K562 (cell line): ENCODE measurements around the gene FSTL4. TPM values are rescaled to one million over a fixed set of nuclear protein-coding genes. Genes with fewer than 3 reads are reported as not detected.

ENCODE experiments used
- ATAC-seq: fragments of 200-7000 bp; cut with Tn5 transposase; 3 replicates; pipeline ENCODE4 v1.9.1; 2020; ENCODE audit warnings: moderate library complexity
- BruUV-seq: library from RNA; stranded (reverse); fragments of 400-500 nt; replicated peaks from 2 replicates; lab custom pipeline; 2021; lab: Mats Ljungman, UMichigan
- CTCF ChIA-PET: fragments of 300-600 bp; formaldehyde crosslinking; extraction: SDS; loops from one replicate; lab custom pipeline; 2021; ENCODE audit warnings: low intra/inter-chr PET ratio; lab: Yijun Ruan, JAX
- POLR2A ChIA-PET: fragments of 300-600, 350-650 bp; sonication (Branson Sonifier 250); formaldehyde crosslinking; extraction: SDS; loops from one replicate; lab custom pipeline; 2021; ENCODE audit warnings: antibody characterized with exemption, inconsistent platforms; lab: Yijun Ruan, JAX
- DNase-seq, 4 experiments: peaks; one replicate each; pipeline versions ENCODE4 v3.0.0 to v3.0.0-alpha.2; 2011 to 2018; ENCODE audit warnings: low spot score in 3 of 4, mixed read lengths in 3 of 4; ENCODE audit errors: extremely low read depth in 1 of 4
- FAIRE-seq: peaks from 2 replicates; lab custom pipeline; 2011; peaks lifted over from hg19 to GRCh38; lab: Jason Lieb, UNC
- H2AFZ ChIP-seq: 2 replicates; pipeline ENCODE4 v1.6.0; 2011; ENCODE audit warnings: low read depth, low read length, control low read depth, inconsistent platforms
- H3K27ac ChIP-seq: fragments of 200-600 bp; 3 replicates; pipeline ENCODE4 v1.8.0; 2011; ENCODE audit warnings: low read depth, mild to moderate bottlenecking, control low read depth, inconsistent platforms, low read length, moderate library complexity, mixed read lengths; ENCODE audit errors: extremely low read depth
- H3K27me3 ChIP-seq, 2 experiments: fragments of 300-600 bp in 1 of 2; 2 replicates in 1 of 2; 3 replicates in 1 of 2; pipeline versions ENCODE4 v1.6.0 to v1.8.0; 2011; ENCODE audit warnings: inconsistent platforms in 2 of 2, low read length in 2 of 2, mild to moderate bottlenecking in 1 of 2, mixed read lengths in 1 of 2, moderate library complexity in 1 of 2; ENCODE audit not compliant: control insufficient read depth in 2 of 2, insufficient read depth in 2 of 2
- H3K36me3 ChIP-seq: fragments of 300-600 bp; 3 replicates; pipeline ENCODE4 v1.8.0; 2011; ENCODE audit warnings: mild to moderate bottlenecking, low read length, inconsistent platforms; ENCODE audit not compliant: control insufficient read depth, insufficient read depth
- H3K4me1 ChIP-seq, 2 experiments: fragments of 200-600 bp in 1 of 2; replicated peaks in 1 of 2; 2 replicates in 1 of 2; 3 replicates in 1 of 2; pipeline versions ENCODE4 v1.5.1 to v1.8.0; 2011; ENCODE audit warnings: inconsistent platforms in 2 of 2, low read length in 2 of 2, mild to moderate bottlenecking in 1 of 2, mixed read lengths in 1 of 2, moderate library complexity in 1 of 2; ENCODE audit not compliant: control insufficient read depth in 2 of 2, insufficient read depth in 2 of 2
- H3K4me2 ChIP-seq: 2 replicates; pipeline ENCODE4 v1.6.1; 2011; ENCODE audit warnings: low read length, control low read depth, inconsistent platforms, mixed read lengths; ENCODE audit not compliant: insufficient read depth
- H3K4me3 ChIP-seq: fragments of 200-600 bp; sonication (generic), shearing (Covaris generic); 2 replicates; pipeline ENCODE4 v1.5.1; 2016; ENCODE audit warnings: control low read depth, inconsistent platforms
- H3K79me2 ChIP-seq: fragments of 200-600 bp; 3 replicates; pipeline ENCODE4 v1.8.0; 2011; ENCODE audit warnings: low read length, inconsistent platforms; ENCODE audit not compliant: control insufficient read depth, insufficient read depth
- H3K9ac ChIP-seq, 2 experiments: 2 replicates each; pipeline versions ENCODE4 v1.6.0 to v1.6.1; 2011; ENCODE audit warnings: low read depth in 2 of 2, low read length in 2 of 2, control low read depth in 1 of 2, inconsistent platforms in 1 of 2, mild to moderate bottlenecking in 1 of 2, mixed read lengths in 1 of 2; ENCODE audit not compliant: insufficient read depth in 1 of 2
- H3K9me1 ChIP-seq: one replicate; pipeline ENCODE4 v1.6.0; 2011; ENCODE audit warnings: inconsistent platforms, mild to moderate bottlenecking, low read length, moderate library complexity; ENCODE audit not compliant: control insufficient read depth, insufficient read depth
- H3K9me3 ChIP-seq: replicated peaks from 2 replicates; pipeline ENCODE4 v1.5.1; 2011; ENCODE audit warnings: low read depth, low read length, inconsistent platforms; ENCODE audit not compliant: control insufficient read depth, insufficient read depth
- H4K20me1 ChIP-seq: replicated peaks from 2 replicates; pipeline ENCODE4 v1.6.1; 2011; ENCODE audit warnings: low read length, inconsistent platforms, mixed read lengths; ENCODE audit not compliant: control insufficient read depth, insufficient read depth
- CREM ChIP-seq: IDR thresholded peaks from 2 replicates; pipeline ENCODE4 v1.6.1; 2014; ENCODE audit warnings: antibody characterized with exemption, low read depth
- DACH1 ChIP-seq: fragments of 450-650 bp; IDR thresholded peaks from 2 replicates; pipeline ENCODE4 v1.6.1; 2018; ENCODE audit not compliant: partially characterized antibody
- PKNOX1 ChIP-seq: fragments of 450-650 bp; IDR thresholded peaks from 2 replicates; pipeline ENCODE4 v1.6.1; 2016
- SLC30A9 ChIP-seq: fragments of 250-450 bp; sonication (Bioruptor Pico); IDR thresholded peaks from 2 replicates; pipeline ENCODE4 v1.8.0; 2022; ENCODE audit warnings: mild to moderate bottlenecking, moderate library complexity
- SRF ChIP-seq, 2 experiments: fragments of 250-450, 450-650 bp in 1 of 2; sonication (Bioruptor Pico) in 1 of 2; sonication (generic) in 1 of 2; formaldehyde crosslinking; IDR thresholded peaks; 2 replicates each; pipeline versions ENCODE4 v1.5.0 to v1.5.1; 2020 to 2022; ENCODE audit warnings: mild to moderate bottlenecking in 1 of 2, missing genetic modification reagents in 1 of 2
- ZNF431 ChIP-seq: sonication (generic); formaldehyde crosslinking; IDR thresholded peaks from 2 replicates; pipeline ENCODE4 v1.8.0; 2022; ENCODE audit warnings: mild to moderate bottlenecking, missing genetic modification reagents
- ZNF583 ChIP-seq: fragments of 250-450 bp; sonication (Bioruptor Pico); IDR thresholded peaks from 2 replicates; pipeline ENCODE4 v1.4.0; 2020
- ZNF592 ChIP-seq: fragments of 450-650 bp; IDR thresholded peaks from 2 replicates; pipeline ENCODE4 v1.6.1; 2017; ENCODE audit warnings: antibody characterized with exemption, mild to moderate bottlenecking
- WGBS: fragments of 100-300 bp; shearing (Covaris generic); methylation state at CpG from one replicate; pipeline ENCODE4 v1.1.6; 2016; ENCODE audit warnings: low coverage, mixed read lengths; ENCODE audit not compliant: insufficient coverage; ENCODE audit errors: missing lambda C conversion rate; 5-methylcytosine and 5-hydroxymethylcytosine counted together
- in situ Hi-C: fragments of 300-500 bp; cut with MboI; formaldehyde crosslinking; loops from 4 replicates; pipeline ENCODE4 v1.15.0; 2018; ENCODE audit warnings: inconsistent platforms, mixed read lengths
- intact Hi-C: fragments of 100-400 bp; cut with micrococcal nuclease; formaldehyde crosslinking; loops from 2 replicates; pipeline ENCODE4 v1.14.2; 2022
- polyA plus RNA-seq, 8 experiments: library from polyadenylated mRNA; depleted of rRNA in 4 of 8; stranded (reverse) in 5 of 8; unstranded in 3 of 8; fragments of >200 nt; fragmentation: Nextera tagmentation in 2 of 8; fragmentation: Illumina TruSeq in 1 of 8; extraction: Ambion mirVana in 2 of 8; extraction: Trizol in 1 of 8; gene quantifications; 2 replicates each; pipeline versions ENCODE4 v1.2.1 to v1.2.3, GENCODE V29; 2011 to 2014; ENCODE audit warnings: inconsistent platforms in 1 of 8, missing spikeins in 1 of 8
- total RNA-seq, 7 experiments: library from RNA; depleted of rRNA in 6 of 7; stranded (reverse); fragments of >200 nt in 6 of 7; fragmentation: Illumina TruSeq in 2 of 7; extraction: Trizol in 2 of 7; gene quantifications; 2 replicates each; pipeline versions ENCODE4 v1.2.1 to v1.2.3, GENCODE V29; 2011 to 2021; ENCODE audit warnings: low replicate concordance in 1 of 7
- TF ChIP-seq, protein P1 (sequence below): fragments of 450-650 bp; IDR thresholded peaks from 2 replicates; pipeline ENCODE4 v1.7.0; 2016; ENCODE audit warnings: borderline replicate concordance

Gene FSTL4
- total and polyA plus RNA-seq, 9 of the 15 experiments (the other 6 are each of a cell fraction or from before 2014, with no cell fraction given) = 0.08 to 0.18 (median 0.10) TPM; not detected in 5

DNA sequence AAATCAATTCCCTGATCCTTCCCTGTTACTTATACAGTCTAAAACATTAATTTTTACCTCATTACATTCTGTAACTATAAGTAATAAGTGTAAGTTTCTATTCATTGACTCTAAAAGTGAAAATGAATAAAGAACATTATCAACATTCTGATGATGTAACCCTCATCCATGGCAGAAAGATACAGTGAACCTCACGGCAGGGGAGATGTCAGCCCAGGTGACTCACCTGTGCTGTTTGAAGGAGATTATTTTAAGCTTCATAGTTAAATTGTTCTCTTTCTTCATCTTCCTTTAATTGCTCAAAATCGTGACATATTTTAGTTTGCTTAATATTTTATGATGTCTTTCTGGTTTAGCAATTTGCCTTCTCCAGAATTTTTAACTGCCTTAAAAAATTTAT lies 268.1 kb downstream of the FSTL4 start:
- Histone ChIP-seq H3K9ac (no peak overlapping the region), H3K9me1 (no peaks in the 10 kb centered on the region), H3K36me3 (no peaks in the 10 kb centered on the region), H3K9me3 (no peaks in the 10 kb centered on the region), H3K4me1 (no peaks in the 10 kb centered on the region), H3K79me2 (no peaks in the 10 kb centered on the region), H3K4me3 (no peak overlapping the region), H3K27ac (no peak overlapping the region), H3K4me2 (no peak overlapping the region), H3K27me3 (peaks cover 15 to 31% of the 10 kb centered on the region in 2 experiments; a peak in 4 of 5 replicates), H2AFZ (no peak overlapping the region), H4K20me1 (no peaks in the 10 kb centered on the region; the same call in 1 of the 2 replicates)
- WGBS = 4% methylated on average over 2 of the region's 2 CpGs
- TF ChIP-seq ZNF431 (CRISPR knock-in tag) (no peak), ZNF583 (CRISPR knock-in tag) (no peak)
- in situ Hi-C loops = no loop called here
- intact Hi-C loops = no loop called here
- ChIA-PET CTCF (no interaction called here), POLR2A (no interaction called here)
- DNase-seq (no peak), ATAC-seq (no peak), FAIRE-seq (no peak)
- no TSS peak for BruUV-seq

- Histone ChIP-seq H3K4me2 (no peak overlapping the region), H3K4me1 (no peaks in the 10 kb centered on the region), H2AFZ (no peak overlapping the region), H3K27me3 (peaks cover 15 to 37% of the 10 kb centered on the region in 2 experiments; a peak in 4 of 5 replicates), H4K20me1 (no peaks in the 10 kb centered on the region; the same call in 1 of the 2 replicates), H3K9ac (no peak overlapping the region), H3K36me3 (no peaks in the 10 kb centered on the region), H3K79me2 (no peaks in the 10 kb centered on the region), H3K27ac (no peak overlapping the region), H3K9me3 (no peaks in the 10 kb centered on the region), H3K9me1 (no peaks in the 10 kb centered on the region), H3K4me3 (no peak overlapping the region)
- ChIA-PET POLR2A (interaction anchor here (0.6 to 0.7 kb wide), 2 partner anchors 380 to 870 kb away, joined by 3 to 4 read pairs; no protein-coding TSS in a partner anchor), CTCF (no interaction called here)
- in situ Hi-C loops (no loop called here), intact Hi-C loops (no loop called here)
- no peak for ATAC-seq
- BruUV-seq = no TSS peak
- no peak for FAIRE-seq
- WGBS = 0% methylated on average over 8 of the region's 8 CpGs
- DNase-seq = no peak
- TF ChIP-seq DACH1 (no peak), CREM (no peak), PKNOX1 (no peak), SLC30A9 (no peak), ZNF592 (no peak), SRF (CRISPR knock-in tag; IDR thresholded peaks at IDR 0.05) (no peak)
- TF ChIP-seq, protein P1, sequence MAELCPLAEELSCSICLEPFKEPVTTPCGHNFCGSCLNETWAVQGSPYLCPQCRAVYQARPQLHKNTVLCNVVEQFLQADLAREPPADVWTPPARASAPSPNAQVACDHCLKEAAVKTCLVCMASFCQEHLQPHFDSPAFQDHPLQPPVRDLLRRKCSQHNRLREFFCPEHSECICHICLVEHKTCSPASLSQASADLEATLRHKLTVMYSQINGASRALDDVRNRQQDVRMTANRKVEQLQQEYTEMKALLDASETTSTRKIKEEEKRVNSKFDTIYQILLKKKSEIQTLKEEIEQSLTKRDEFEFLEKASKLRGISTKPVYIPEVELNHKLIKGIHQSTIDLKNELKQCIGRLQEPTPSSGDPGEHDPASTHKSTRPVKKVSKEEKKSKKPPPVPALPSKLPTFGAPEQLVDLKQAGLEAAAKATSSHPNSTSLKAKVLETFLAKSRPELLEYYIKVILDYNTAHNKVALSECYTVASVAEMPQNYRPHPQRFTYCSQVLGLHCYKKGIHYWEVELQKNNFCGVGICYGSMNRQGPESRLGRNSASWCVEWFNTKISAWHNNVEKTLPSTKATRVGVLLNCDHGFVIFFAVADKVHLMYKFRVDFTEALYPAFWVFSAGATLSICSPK = no peak
These were observed 269.1 kb downstream of the FSTL4 start for GRCh38 chr5:133343196-133343595.
